ENCODE measurements around the gene SEPHS1.

Gene SEPHS1

DNA sequence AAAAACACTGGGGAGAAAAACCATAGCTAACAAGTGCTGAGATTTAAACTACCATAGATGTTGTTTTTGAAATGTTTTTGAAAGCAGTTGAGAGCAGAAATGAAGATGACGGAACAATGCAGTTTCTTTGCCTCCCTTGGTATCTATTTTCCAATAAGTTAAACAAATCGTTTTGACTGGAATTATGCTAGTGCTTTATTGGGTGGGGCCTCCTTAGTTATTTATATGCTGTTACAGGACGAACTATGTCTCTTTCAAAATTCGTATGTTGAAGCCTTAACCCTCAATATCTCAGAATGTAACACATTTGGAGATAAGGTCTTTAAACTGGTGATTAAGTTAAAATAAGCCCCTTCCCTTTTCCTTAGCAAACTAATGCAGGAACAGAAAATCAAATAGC is 45.5 kb upstream of the SEPHS1 start:
- no peaks in the 10 kb centered on the region for H3K9me3 ChIP-seq (ENCODE audit: severe bottlenecking)
- TF ChIP-seq, protein P1, sequence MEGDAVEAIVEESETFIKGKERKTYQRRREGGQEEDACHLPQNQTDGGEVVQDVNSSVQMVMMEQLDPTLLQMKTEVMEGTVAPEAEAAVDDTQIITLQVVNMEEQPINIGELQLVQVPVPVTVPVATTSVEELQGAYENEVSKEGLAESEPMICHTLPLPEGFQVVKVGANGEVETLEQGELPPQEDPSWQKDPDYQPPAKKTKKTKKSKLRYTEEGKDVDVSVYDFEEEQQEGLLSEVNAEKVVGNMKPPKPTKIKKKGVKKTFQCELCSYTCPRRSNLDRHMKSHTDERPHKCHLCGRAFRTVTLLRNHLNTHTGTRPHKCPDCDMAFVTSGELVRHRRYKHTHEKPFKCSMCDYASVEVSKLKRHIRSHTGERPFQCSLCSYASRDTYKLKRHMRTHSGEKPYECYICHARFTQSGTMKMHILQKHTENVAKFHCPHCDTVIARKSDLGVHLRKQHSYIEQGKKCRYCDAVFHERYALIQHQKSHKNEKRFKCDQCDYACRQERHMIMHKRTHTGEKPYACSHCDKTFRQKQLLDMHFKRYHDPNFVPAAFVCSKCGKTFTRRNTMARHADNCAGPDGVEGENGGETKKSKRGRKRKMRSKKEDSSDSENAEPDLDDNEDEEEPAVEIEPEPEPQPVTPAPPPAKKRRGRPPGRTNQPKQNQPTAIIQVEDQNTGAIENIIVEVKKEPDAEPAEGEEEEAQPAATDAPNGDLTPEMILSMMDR (IDR thresholded peaks at IDR 0.05; ENCODE audit: poor library complexity, severe bottlenecking) = no peak
- ATAC-seq (ENCODE audit: low read depth) (no peak), DNase-seq (ENCODE audit: low spot score) (no peak)
- no peaks in the 10 kb centered on the region for H3K36me3 ChIP-seq (ENCODE audit: low read depth)
- no peaks in the 10 kb centered on the region for H3K4me1 ChIP-seq (ENCODE audit: insufficient read depth, poor library complexity, severe bottlenecking)
- H3K27me3 ChIP-seq (ENCODE audit: insufficient read depth, poor library complexity, severe bottlenecking) = no peaks in the 10 kb centered on the region
- no peak overlapping the region for H3K4me3 ChIP-seq (ENCODE audit: severe bottlenecking)
- no peak overlapping the region for H3K27ac ChIP-seq (ENCODE audit: poor library complexity, severe bottlenecking)

DNA sequence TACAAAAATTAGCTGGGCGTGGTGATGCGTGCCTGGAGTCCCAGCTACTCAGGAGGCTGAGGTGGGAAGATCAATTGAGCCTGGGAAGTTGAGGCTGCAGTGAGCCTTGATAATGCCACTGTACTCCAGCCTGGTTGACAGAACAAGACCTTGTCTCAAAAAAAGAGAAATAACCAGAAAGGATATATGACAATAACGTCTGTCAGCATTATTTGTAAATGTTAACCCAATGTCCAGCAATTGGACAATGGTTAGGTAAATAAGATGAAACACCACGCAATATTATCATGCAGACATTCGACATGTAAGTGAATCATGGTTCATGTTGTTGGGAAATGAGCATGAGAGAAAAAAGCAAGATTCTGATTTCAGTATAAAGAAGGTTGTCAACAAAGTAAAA is 44.6 kb upstream of the SEPHS1 start:
- H3K4me3 ChIP-seq (ENCODE audit: severe bottlenecking) = no peak overlapping the region
- H3K27me3 ChIP-seq (ENCODE audit: insufficient read depth, poor library complexity, severe bottlenecking) = no peaks in the 10 kb centered on the region
- TF ChIP-seq, protein P1 (IDR thresholded peaks at IDR 0.05; ENCODE audit: poor library complexity, severe bottlenecking) = no peak
- no peaks in the 10 kb centered on the region for H3K36me3 ChIP-seq (ENCODE audit: low read depth)
- DNase-seq (ENCODE audit: low spot score) (no peak), ATAC-seq (ENCODE audit: low read depth) (no peak)
- H3K27ac ChIP-seq (ENCODE audit: poor library complexity, severe bottlenecking) = no peak overlapping the region
- no peaks in the 10 kb centered on the region for H3K9me3 ChIP-seq (ENCODE audit: severe bottlenecking)
- H3K4me1 ChIP-seq (ENCODE audit: insufficient read depth, poor library complexity, severe bottlenecking) = no peaks in the 10 kb centered on the region

DNA sequence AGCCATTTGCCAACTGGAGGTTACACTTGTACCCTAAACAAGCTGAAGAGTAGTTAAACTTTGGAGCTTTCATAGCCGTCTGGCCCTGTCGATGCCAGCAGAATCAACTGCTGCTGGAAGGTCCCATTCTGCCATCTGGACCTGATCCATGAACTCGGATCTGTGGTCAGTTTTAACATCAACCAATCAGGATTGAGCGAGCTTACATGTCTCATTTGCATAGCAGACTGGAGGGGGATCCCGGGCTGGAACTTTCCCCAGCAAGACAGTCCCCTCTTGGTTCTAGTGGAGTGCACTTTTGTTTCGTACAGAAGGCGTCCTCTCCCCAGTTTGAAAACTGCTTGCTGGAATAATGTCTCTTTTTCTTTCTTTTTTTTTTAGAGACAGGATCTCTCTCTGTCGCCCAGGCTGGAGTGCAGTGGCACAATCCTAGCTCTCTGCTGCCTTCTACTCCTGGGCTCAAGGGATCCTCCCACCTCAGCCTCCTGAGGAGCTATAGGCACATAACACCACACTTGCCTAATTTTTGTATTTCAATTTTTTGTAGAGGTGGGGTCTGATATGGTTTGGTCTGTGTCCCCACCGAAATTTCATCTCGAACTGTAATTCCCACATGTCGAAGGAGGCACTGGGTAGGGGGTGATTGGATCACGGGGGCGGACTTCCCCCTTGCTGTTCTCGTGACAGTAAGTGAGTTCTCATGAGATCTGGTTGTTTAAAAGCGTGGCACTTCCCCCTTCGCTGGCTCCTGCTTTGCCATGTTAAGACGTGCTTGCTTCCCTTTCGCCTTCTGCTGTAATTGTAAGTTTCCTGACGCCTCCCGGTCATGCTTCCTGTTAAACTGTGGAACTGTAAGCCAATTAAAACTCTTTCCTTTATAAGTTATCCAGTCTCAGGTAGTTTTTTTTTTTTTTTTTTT is 42.8 kb upstream of the SEPHS1 start:
- Histone ChIP-seq H3K4me3 (ENCODE audit: severe bottlenecking) (no peak overlapping the region), H3K9me3 (ENCODE audit: severe bottlenecking) (no peaks in the 10 kb centered on the region), H3K27me3 (ENCODE audit: insufficient read depth, poor library complexity, severe bottlenecking) (no peaks in the 10 kb centered on the region), H3K4me1 (ENCODE audit: insufficient read depth, poor library complexity, severe bottlenecking) (peaks cover 7% of the 10 kb centered on the region), H3K36me3 (ENCODE audit: low read depth) (no peaks in the 10 kb centered on the region), H3K27ac (ENCODE audit: poor library complexity, severe bottlenecking) (no peak overlapping the region)
- no peak for ATAC-seq (ENCODE audit: low read depth)
- DNase-seq (ENCODE audit: low spot score) = no peak
- TF ChIP-seq, protein P1 (IDR thresholded peaks at IDR 0.05; ENCODE audit: poor library complexity, severe bottlenecking) = no peak

DNA sequence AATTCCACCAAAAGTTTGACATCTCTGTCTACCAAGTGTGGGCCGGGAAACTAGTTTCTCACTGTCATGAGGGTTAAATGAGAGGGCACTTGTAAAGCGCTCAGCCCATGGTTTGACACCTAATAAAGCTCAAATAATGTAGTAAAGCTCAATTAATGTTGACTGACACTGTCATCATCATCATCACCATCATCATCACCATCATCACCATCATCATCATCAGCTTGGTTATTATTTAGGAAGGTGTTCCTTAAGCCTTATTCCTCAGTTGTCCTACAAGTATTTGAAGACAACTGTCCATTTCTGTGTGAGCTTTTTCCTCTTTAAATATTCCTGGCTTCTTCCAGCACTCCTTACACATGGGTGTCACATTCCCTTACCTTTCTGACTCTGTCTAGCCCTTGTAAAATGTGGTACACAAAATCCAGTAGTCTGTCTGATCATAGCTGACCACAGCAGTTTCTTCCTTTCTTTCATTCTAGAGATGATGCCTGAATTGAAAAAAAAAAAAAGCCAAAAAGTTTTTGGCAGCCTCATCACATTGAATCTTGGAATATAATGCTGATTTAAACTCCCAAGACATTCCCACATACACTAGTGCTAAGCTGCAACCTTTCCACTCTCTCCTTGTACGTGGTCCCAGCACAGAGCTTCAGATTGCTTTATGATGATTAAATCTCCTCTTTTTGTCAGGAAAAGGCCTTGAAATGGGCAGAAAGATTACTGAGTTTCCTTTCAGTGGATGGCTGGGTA is 40.6 kb upstream of the SEPHS1 start:
- ATAC-seq (ENCODE audit: low read depth) (no peak), DNase-seq (ENCODE audit: low spot score) (no peak)
- no peaks in the 10 kb centered on the region for H3K27me3 ChIP-seq (ENCODE audit: insufficient read depth, poor library complexity, severe bottlenecking)
- TF ChIP-seq, protein P1 (IDR thresholded peaks at IDR 0.05; ENCODE audit: poor library complexity, severe bottlenecking) = no peak
- no peak overlapping the region for H3K27ac ChIP-seq (ENCODE audit: poor library complexity, severe bottlenecking)
- H3K4me3 ChIP-seq (ENCODE audit: severe bottlenecking) = no peak overlapping the region
- H3K4me1 ChIP-seq (ENCODE audit: insufficient read depth, poor library complexity, severe bottlenecking) = peaks cover 20% of the 10 kb centered on the region
- no peaks in the 10 kb centered on the region for H3K36me3 ChIP-seq (ENCODE audit: low read depth)
- no peaks in the 10 kb centered on the region for H3K9me3 ChIP-seq (ENCODE audit: severe bottlenecking)

Data from RWPE2 (cell line).